ENCODE measurements around the gene PBX1.
A peak's percentile ranks its signal among the peaks of the same experiment; 100 is the strongest.

The PBX1 gene

GRCh38 chr1:164564378-164564777 is 5.4 kb downstream of the PBX1 start:
- no peak for DNase-seq

GRCh38 chr1:164565357-164565756 is 6.4 kb downstream of the PBX1 start:
- no peak for DNase-seq

- no peak for DNase-seq
Observed at GRCh38 chr1:164567774-164568173, 8.8 kb downstream of the PBX1 start.

- DNase-seq: no peak
Observed at GRCh38 chr1:164569241-164569640, 10.3 kb downstream of the PBX1 start.

GRCh38 chr1:164569866-164570265 is 10.9 kb downstream of the PBX1 start:
- no peak for DNase-seq

GRCh38 chr1:164571333-164571732 is 12.3 kb downstream of the PBX1 start:
- DNase-seq: no peak

- DNase-seq: no peak
Observed at GRCh38 chr1:164575356-164575886, 16.4 kb downstream of the PBX1 start.

- no peak for DNase-seq
Observed at GRCh38 chr1:164576291-164577271, 17.6 kb downstream of the PBX1 start.

- DNase-seq: no peak
Observed at GRCh38 chr1:164577291-164577690, 18.3 kb downstream of the PBX1 start.

GRCh38 chr1:164578479-164579200 is 19.7 kb downstream of the PBX1 start:
- no peak for DNase-seq

- no peak for DNase-seq
Observed at GRCh38 chr1:164579381-164579780, 20.4 kb downstream of the PBX1 start.

- no peak for DNase-seq
Observed at GRCh38 chr1:164581762-164582161, 22.8 kb downstream of the PBX1 start.

- DNase-seq: no peak
Observed at GRCh38 chr1:164583196-164583595, 24.2 kb downstream of the PBX1 start.

GRCh38 chr1:164583835-164584539 is 25.0 kb downstream of the PBX1 start:
- DNase-seq: no peak

- DNase-seq: no peak
Observed at GRCh38 chr1:164586591-164586990, 27.6 kb downstream of the PBX1 start.

GRCh38 chr1:164587617-164588501 is 28.9 kb downstream of the PBX1 start:
- DNase-seq: peak; percentile 48

- no peak for DNase-seq
Observed at GRCh38 chr1:164588516-164589341, 29.7 kb downstream of the PBX1 start.

- DNase-seq: no peak
Observed at GRCh38 chr1:164589408-164589807, 30.4 kb downstream of the PBX1 start.

GRCh38 chr1:164589961-164590507 is 31.1 kb downstream of the PBX1 start:
- no peak for DNase-seq

GRCh38 chr1:164590592-164590991 is 31.6 kb downstream of the PBX1 start:
- DNase-seq: no peak

GRCh38 chr1:164591858-164592257 is 32.9 kb downstream of the PBX1 start:
- DNase-seq: no peak
